ENCODE results near the gene RPS25.
"Not testable (repeated sequence)": the region's sequence is repeated elsewhere in the genome, so short reads cannot be mapped to it uniquely, and the experiment has no call there.

The RPS25 gene

GRCh38 chr11:119062779-119063178, 44.6 kb upstream of the RPS25 start:
- H3K27me3 ChIP-seq (ENCODE audit: control insufficient read depth in 3 of 3, insufficient read depth in 3 of 3, low read depth in 1 of 3, low read length in 3 of 3) = no peaks in the 10 kb centered on the region
- no peak overlapping the region for H3K4ac ChIP-seq (ENCODE audit: low read length)
- H2AFZ ChIP-seq (ENCODE audit: low read length) = no peak overlapping the region
- no peak for DNase-seq (ENCODE audit: low spot score)
- no peak overlapping the region for H2BK15ac ChIP-seq (ENCODE audit: low read length)
- H3K9me3 ChIP-seq (replicated peaks in 1 of 2; ENCODE audit: control insufficient read depth in 2 of 2, insufficient read depth in 1 of 2, low read depth in 1 of 2, low read length in 2 of 2) = no peaks in the 10 kb centered on the region
- H2BK5ac ChIP-seq (ENCODE audit: low read length) = no peak overlapping the region
- no peak overlapping the region for H3K27ac ChIP-seq (replicated peaks; ENCODE audit: low read length)
- no peak overlapping the region for H4K8ac ChIP-seq (ENCODE audit: low read depth, low read length)
- H2BK12ac ChIP-seq (ENCODE audit: low read length) = no peak overlapping the region
- H3K18ac ChIP-seq (ENCODE audit: low read length) = no peak overlapping the region
- H3K23ac ChIP-seq (ENCODE audit: low read depth, low read length, poor library complexity) = no peak overlapping the region
- H2AK5ac ChIP-seq (ENCODE audit: low read depth, low read length) = no peak overlapping the region
- no peaks in the 10 kb centered on the region for H3K79me1 ChIP-seq (ENCODE audit: low read depth, low read length)
- no peak overlapping the region for H4K91ac ChIP-seq (ENCODE audit: low read depth, low read length, poor library complexity)
- H3K4me2 ChIP-seq (ENCODE audit: insufficient read depth, low read length, poor library complexity, severe bottlenecking) = no peak overlapping the region
- no peak overlapping the region for H3K4me3 ChIP-seq (ENCODE audit: low read length in 2 of 2)
- peaks cover 0 to 5% of the 10 kb centered on the region in 2 donors for H3K4me1 ChIP-seq (ENCODE audit: control insufficient read depth in 2 of 2, insufficient read depth in 1 of 2, low read depth in 1 of 2, low read length in 2 of 2)
- no peaks in the 10 kb centered on the region for H3K36me3 ChIP-seq (replicated peaks in 1 of 2; ENCODE audit: control insufficient read depth in 2 of 2, insufficient read depth in 2 of 2, low read length in 2 of 2)
- no CpG with 5 or more reads among the region's 5 CpGs for WGBS, 2 donors (ENCODE audit: extremely low coverage in 2 of 2, insufficient read length in 2 of 2, insufficient replicate concordance in 1 of 2)
- H3K9ac ChIP-seq (ENCODE audit: low read depth, low read length, poor library complexity) = no peak overlapping the region
- no peak overlapping the region for H3K14ac ChIP-seq (ENCODE audit: low read length)
- no peak overlapping the region for H2BK120ac ChIP-seq (ENCODE audit: low read depth, low read length)

- no CpG with 5 or more reads among the region's 3 CpGs for WGBS, 2 donors (ENCODE audit: extremely low coverage in 2 of 2, insufficient read length in 2 of 2, insufficient replicate concordance in 1 of 2)
- no peak overlapping the region for H2BK12ac ChIP-seq (ENCODE audit: low read length)
Measured at GRCh38 chr11:119061256-119061655, 43.1 kb upstream of the RPS25 start.

GRCh38 chr11:119059128-119059527, 41.0 kb upstream of the RPS25 start:
- not testable (repeated sequence) for H3K18ac ChIP-seq (ENCODE audit: low read length); H3K23ac ChIP-seq (ENCODE audit: low read depth, low read length, poor library complexity); H3K27me3 ChIP-seq (ENCODE audit: control insufficient read depth in 3 of 3, insufficient read depth in 3 of 3, low read depth in 1 of 3, low read length in 3 of 3); H3K14ac ChIP-seq (ENCODE audit: low read length); H3K4me3 ChIP-seq (ENCODE audit: low read length in 2 of 2); H2AK5ac ChIP-seq (ENCODE audit: low read depth, low read length); H2BK12ac ChIP-seq (ENCODE audit: low read length); H3K9ac ChIP-seq (ENCODE audit: low read depth, low read length, poor library complexity); H3K4me2 ChIP-seq (ENCODE audit: insufficient read depth, low read length, poor library complexity, severe bottlenecking); DNase-seq (ENCODE audit: low spot score); H2BK5ac ChIP-seq (ENCODE audit: low read length); H2BK15ac ChIP-seq (ENCODE audit: low read length); H2BK120ac ChIP-seq (ENCODE audit: low read depth, low read length); H4K8ac ChIP-seq (ENCODE audit: low read depth, low read length); H3K4ac ChIP-seq (ENCODE audit: low read length); H3K4me1 ChIP-seq (ENCODE audit: control insufficient read depth in 2 of 2, insufficient read depth in 1 of 2, low read depth in 1 of 2, low read length in 2 of 2); H2AFZ ChIP-seq (ENCODE audit: low read length); H3K9me3 ChIP-seq (replicated peaks in 1 of 2; ENCODE audit: control insufficient read depth in 2 of 2, insufficient read depth in 1 of 2, low read depth in 1 of 2, low read length in 2 of 2); H3K27ac ChIP-seq (replicated peaks; ENCODE audit: low read length); H4K91ac ChIP-seq (ENCODE audit: low read depth, low read length, poor library complexity)
- peaks cover 23% of the 10 kb centered on the region for H3K79me1 ChIP-seq (ENCODE audit: low read depth, low read length)
- no CpG with 5 or more reads among the region's 35 CpGs for WGBS, 2 donors (ENCODE audit: extremely low coverage in 2 of 2, insufficient read length in 2 of 2, insufficient replicate concordance in 1 of 2)
- peaks cover 14 to 16% of the 10 kb centered on the region in 2 donors for H3K36me3 ChIP-seq (replicated peaks in 1 of 2; ENCODE audit: control insufficient read depth in 2 of 2, insufficient read depth in 2 of 2, low read length in 2 of 2)

More at GRCh38 chr11:119061256-119061655, 43.1 kb upstream of the RPS25 start:
- Histone ChIP-seq H3K9ac (ENCODE audit: low read depth, low read length, poor library complexity) (no peak overlapping the region), H3K4ac (ENCODE audit: low read length) (no peak overlapping the region), H3K23ac (ENCODE audit: low read depth, low read length, poor library complexity) (no peak overlapping the region), H3K79me1 (ENCODE audit: low read depth, low read length) (peaks cover 6% of the 10 kb centered on the region), H3K9me3 (replicated peaks in 1 of 2; ENCODE audit: control insufficient read depth in 2 of 2, insufficient read depth in 1 of 2, low read depth in 1 of 2, low read length in 2 of 2) (no peaks in the 10 kb centered on the region), H3K4me2 (ENCODE audit: insufficient read depth, low read length, poor library complexity, severe bottlenecking) (no peak overlapping the region), H3K4me1 (ENCODE audit: control insufficient read depth in 2 of 2, insufficient read depth in 1 of 2, low read depth in 1 of 2, low read length in 2 of 2) (peaks cover 0 to 3% of the 10 kb centered on the region in 2 donors), H4K91ac (ENCODE audit: low read depth, low read length, poor library complexity) (no peak overlapping the region), H3K4me3 (ENCODE audit: low read length in 2 of 2) (no peak overlapping the region), H2AFZ (ENCODE audit: low read length) (no peak overlapping the region), H2AK5ac (ENCODE audit: low read depth, low read length) (no peak overlapping the region), H3K27me3 (ENCODE audit: control insufficient read depth in 3 of 3, insufficient read depth in 3 of 3, low read depth in 1 of 3, low read length in 3 of 3) (no peaks in the 10 kb centered on the region), H3K27ac (replicated peaks; ENCODE audit: low read length) (no peak overlapping the region), H3K36me3 (replicated peaks in 1 of 2; ENCODE audit: control insufficient read depth in 2 of 2, insufficient read depth in 2 of 2, low read length in 2 of 2) (no peaks in the 10 kb centered on the region), H2BK5ac (ENCODE audit: low read length) (no peak overlapping the region), H2BK120ac (ENCODE audit: low read depth, low read length) (no peak overlapping the region), H2BK15ac (ENCODE audit: low read length) (no peak overlapping the region), H4K8ac (ENCODE audit: low read depth, low read length) (no peak overlapping the region), H3K14ac (ENCODE audit: low read length) (no peak overlapping the region), H3K18ac (ENCODE audit: low read length) (no peak overlapping the region)
- DNase-seq (ENCODE audit: low spot score) = no peak

- H3K4me3 ChIP-seq (ENCODE audit: low read length in 2 of 2) = peak within 1 kb of the TSS; percentile 79 to 96
- peaks cover 26% of the 10 kb centered on the region for H3K79me1 ChIP-seq (ENCODE audit: low read depth, low read length)
- H3K9me3 ChIP-seq (replicated peaks in 1 of 2; ENCODE audit: control insufficient read depth in 2 of 2, insufficient read depth in 1 of 2, low read depth in 1 of 2, low read length in 2 of 2) = no peaks in the 10 kb centered on the region
- no CpG with 5 or more reads among the region's 79 CpGs for WGBS, 2 donors (ENCODE audit: extremely low coverage in 2 of 2, insufficient read length in 2 of 2, insufficient replicate concordance in 1 of 2)
- no peaks in the 10 kb centered on the region for H3K27me3 ChIP-seq (ENCODE audit: control insufficient read depth in 3 of 3, insufficient read depth in 3 of 3, low read depth in 1 of 3, low read length in 3 of 3)
- H2BK120ac ChIP-seq (ENCODE audit: low read depth, low read length) = no peak within 1 kb of the TSS
- peak within 1 kb of the TSS; percentile 96 for H2AFZ ChIP-seq (ENCODE audit: low read length)
- H3K9ac ChIP-seq (ENCODE audit: low read depth, low read length, poor library complexity) = peak within 1 kb of the TSS; percentile 96
- H2BK15ac ChIP-seq (ENCODE audit: low read length) = no peak within 1 kb of the TSS
- H2BK5ac ChIP-seq (ENCODE audit: low read length) = peak within 1 kb of the TSS; percentile 39
- peak within 1 kb of the TSS; percentile 22 for H2BK12ac ChIP-seq (ENCODE audit: low read length)
- H3K14ac ChIP-seq (ENCODE audit: low read length) = peak within 1 kb of the TSS; percentile 82
- H3K23ac ChIP-seq (ENCODE audit: low read depth, low read length, poor library complexity) = peak within 1 kb of the TSS; percentile 98
- DNase-seq (ENCODE audit: low spot score) = peak; percentile 97
- H3K4ac ChIP-seq (ENCODE audit: low read length) = no peak within 1 kb of the TSS
- peak within 1 kb of the TSS; percentile 75 for H3K4me2 ChIP-seq (ENCODE audit: insufficient read depth, low read length, poor library complexity, severe bottlenecking)
- peaks cover 5% of the 10 kb centered on the region in 2 donors for H3K4me1 ChIP-seq (ENCODE audit: control insufficient read depth in 2 of 2, insufficient read depth in 1 of 2, low read depth in 1 of 2, low read length in 2 of 2)
- no peak within 1 kb of the TSS for H4K8ac ChIP-seq (ENCODE audit: low read depth, low read length)
- H2AK5ac ChIP-seq (ENCODE audit: low read depth, low read length) = peak within 1 kb of the TSS; percentile 78
- H3K36me3 ChIP-seq (replicated peaks in 1 of 2; ENCODE audit: control insufficient read depth in 2 of 2, insufficient read depth in 2 of 2, low read length in 2 of 2) = peaks cover 28 to 35% of the 10 kb centered on the region in 2 donors
- H3K18ac ChIP-seq (ENCODE audit: low read length) = peak within 1 kb of the TSS; percentile 97
- peak within 1 kb of the TSS; percentile 85 for H3K27ac ChIP-seq (replicated peaks; ENCODE audit: low read length)
- H4K91ac ChIP-seq (ENCODE audit: low read depth, low read length, poor library complexity) = peak within 1 kb of the TSS; percentile 53
Measured at GRCh38 chr11:119057000-119057769, 39.0 kb upstream of the RPS25 start, which contains the start of gene HYOU1. HYOU1 (minus strand) TSS chr11:119057205; CDS start chr11:119056160, 1,045 bp downstream.
